ENCODE results near the gene AUNIP.

The AUNIP gene

GRCh38 chr1:25885602-25886001 lies 26.3 kb upstream of the AUNIP start:
- DNase-seq = no peak

GRCh38 chr1:25881266-25881665 lies 22.0 kb upstream of the AUNIP start:
- DNase-seq = no peak

- no peak for DNase-seq
These were observed 21.3 kb upstream of the AUNIP start for GRCh38 chr1:25880518-25880917.

DNA sequence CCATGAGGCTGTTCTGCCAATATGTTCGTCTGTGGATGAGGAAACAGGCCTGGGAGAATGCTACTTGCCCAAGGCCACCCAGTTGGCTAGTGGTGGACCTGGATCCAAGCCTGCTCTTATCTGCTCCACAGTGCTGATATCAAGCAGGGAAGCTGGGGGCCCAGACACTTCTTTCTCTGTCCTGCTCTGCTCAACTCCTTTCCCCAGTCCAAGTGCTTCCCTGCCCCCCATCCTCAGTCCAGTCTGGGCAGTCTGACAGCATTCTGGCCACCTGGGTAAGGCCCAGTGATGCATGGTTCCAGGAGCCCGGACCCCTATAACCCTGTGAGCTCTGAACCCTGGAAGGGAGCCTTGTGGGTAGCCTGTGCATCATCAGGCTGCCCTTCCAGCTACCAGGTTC lies 20.4 kb upstream of the AUNIP start:
- no peak for DNase-seq

DNA sequence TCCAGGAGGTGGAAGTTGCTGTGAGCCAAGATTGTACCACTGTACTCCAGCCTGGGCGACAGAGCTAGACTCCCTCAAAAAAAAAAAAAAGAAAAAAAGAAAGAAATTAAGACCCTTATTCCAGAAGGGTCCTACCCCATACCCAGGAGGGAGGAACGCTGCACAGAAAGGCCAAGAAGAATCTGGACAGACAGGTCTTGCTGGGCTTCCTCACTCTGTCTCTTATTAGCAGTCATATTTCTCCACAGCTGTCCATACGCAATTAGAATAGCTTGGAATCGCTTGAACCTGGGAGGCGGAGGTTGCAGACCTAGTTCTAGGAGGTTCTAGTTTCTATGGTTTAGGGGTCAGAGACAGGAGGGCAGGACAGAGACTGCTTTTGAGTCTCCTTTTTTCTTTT lies 19.4 kb upstream of the AUNIP start:
- DNase-seq = no peak

DNA sequence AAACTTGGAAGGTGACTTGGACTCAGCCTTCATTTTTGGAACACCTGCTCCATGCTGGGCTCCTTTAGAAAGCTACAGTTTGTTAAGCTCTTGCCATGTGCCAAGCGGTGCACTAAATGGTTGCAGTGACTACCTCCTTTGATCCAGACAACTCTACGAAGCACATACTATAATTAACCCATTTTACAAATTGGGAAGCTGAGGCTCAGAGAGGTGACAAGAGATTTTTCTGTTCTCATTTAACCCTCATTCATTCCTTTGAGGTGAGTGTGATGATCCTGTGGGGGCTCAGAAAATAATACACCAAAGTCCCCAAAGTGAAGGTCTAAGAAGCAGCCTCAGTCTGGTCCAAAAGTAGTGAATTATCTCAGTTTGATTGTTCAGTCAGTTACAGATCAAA lies 17.9 kb upstream of the AUNIP start:
- no peak for DNase-seq

DNA sequence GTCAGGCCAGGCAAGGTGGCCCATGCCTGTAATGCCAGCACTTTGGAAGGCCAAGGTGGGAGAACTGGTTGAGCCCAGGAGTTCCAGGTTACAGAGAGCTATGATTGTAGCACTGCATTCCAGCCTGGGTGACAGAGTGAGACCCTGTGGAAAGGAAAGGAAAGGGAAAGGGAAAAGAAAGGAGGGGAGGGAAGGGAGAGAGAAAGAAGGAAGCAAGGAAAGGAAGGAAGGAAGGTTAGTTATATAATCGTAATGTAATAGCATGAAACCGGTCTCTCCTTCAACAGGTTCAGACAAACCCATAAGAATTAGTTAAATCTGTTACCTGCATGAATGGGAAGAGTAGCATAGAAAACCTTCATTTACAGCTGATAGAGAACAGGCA lies 17.4 kb upstream of the AUNIP start:
- DNase-seq = no peak

DNA sequence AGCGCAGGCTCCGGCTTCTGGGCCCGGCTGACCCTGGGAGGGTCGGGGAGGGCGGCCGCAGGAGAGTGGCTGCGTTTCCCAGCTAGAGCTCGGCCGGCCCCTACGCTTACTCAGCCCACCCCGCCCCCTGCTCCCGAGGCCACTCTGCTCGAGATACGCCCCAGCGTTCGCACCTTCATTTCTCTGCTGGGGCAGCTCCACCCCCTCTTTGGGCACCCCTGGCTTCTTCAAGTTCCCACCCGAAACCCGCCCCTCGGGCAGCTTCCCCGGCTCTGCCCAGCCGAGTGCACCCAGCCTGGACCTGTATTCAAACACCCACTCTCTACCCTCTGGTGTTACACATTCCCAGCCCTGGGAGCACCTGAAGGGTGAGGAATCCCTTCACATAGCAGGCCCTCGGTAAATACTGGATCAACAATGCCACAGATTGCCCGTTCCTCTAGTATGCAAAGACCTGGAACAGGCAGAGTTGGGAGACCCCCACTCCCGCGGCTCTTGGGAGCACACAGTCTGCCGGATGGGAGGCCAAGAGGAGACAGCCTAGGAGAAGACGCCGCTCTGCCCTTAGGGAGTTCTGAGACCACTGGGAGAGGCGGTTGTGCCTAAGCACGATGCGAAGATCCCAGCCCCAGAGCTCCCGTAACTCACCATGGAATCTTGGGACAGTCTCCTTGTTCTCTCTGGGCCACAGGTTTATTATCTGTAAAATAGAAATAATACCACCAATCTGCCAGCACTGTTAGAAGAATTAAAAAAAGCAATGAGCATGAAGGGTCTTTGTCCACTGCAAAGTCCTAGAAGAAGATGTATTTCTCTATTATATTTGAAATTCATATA lies 16.8 kb upstream of the AUNIP start:
- DNase-seq = no peak

DNA sequence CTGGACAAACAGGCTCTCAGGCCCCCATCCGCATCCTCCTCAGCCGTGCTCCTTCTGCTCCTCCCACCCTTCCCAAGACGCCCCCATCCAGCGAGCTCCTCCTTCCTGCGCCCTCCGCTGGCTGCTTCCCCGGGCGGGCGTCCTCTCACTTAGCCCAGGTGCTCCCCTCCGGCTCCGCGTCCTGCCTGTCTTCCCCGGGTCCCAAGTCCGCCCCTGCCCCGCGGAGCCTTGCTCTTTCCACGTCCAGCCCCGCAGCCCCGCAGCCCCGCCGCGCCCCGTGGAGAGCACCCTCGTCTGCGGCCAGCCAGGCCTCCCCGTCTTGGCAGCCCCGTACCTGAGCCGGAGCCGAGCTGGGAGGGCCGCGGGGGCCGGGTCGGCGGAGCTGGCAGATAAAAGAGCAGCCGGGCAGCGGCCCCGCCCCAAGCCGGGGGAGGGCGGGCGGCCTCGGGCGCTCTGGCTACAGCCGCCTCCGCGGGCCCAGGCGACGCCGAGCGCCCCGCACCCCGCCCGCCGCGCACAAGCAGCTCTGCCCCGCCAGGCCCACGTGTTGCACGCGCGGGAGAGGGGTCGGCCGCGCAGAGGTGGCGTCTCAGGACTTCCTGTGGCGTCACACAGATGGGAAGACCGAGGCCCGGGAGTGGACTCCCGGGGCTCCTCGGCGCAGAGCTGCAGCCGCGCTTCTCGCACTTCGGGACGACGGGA lies 16.0 kb upstream of the AUNIP start, which contains the start of gene PAQR7:
PAQR7 (minus strand) TSS at position 555 of the 702 bp plus-strand sequence. CDS start 11,869 bp downstream, outside the sequence.
- peak; percentile 70 to 79 for DNase-seq

GRCh38 chr1:25874635-25875153 lies 15.4 kb upstream of the AUNIP start:
- no peak for DNase-seq

DNA sequence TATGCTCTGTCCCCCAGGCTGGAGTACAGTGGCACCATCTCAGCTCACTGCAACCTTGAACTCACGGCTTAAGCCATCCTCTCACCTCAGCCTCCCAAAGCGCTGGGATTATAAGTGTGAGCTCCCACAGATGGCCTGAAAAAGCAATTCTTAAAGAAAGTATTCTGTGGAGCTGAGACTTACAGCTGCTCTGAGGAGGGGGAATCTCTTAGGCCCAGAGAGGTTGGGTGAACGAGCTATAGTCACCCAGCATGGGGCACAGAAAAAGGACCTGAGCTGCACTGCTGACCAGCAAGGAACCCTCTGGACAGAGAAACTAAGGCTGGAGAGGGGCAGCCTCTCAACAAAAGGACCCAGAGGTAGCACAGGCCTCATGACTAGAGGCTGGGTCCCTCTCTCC lies 15.0 kb upstream of the AUNIP start:
- no peak for DNase-seq

DNA sequence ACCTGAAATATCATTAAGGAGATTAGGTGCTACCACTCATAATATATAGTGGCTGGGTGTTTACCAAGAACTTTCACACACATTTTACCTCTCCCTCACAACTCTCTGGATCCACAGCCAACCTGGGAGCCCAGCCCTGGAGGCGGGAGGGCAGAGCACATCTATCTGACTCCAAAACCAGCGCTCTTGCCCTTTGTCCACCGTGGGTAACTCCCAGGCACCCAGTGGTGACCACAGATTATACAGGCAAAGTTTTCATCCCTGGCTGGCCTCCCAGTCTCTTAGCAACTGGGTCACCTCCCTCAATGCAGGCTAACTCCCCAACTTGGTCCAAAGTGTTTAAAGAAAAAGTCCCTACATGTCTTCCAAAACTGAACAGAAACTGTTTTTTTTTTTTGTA lies 13.9 kb upstream of the AUNIP start:
- DNase-seq = no peak

DNA sequence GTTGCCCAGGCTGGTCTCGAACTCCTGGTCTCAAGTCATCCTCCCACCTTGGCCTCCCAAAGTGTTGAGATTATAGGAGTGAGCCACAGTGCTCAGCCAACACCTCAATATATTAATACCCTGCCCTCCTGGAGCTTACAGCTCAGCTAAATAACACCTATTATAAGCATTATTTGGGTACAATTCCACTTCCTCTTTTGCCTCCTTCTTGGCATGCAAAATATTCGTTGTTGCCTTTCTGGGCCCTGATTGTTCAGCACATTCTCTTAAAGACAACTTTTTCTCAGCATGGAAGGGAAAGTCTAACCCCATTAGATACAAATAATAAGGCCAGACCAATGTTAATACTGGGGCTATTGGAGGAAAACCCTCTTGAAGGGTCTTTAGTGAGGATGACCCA lies 13.5 kb upstream of the AUNIP start:
- no peak for DNase-seq

DNA sequence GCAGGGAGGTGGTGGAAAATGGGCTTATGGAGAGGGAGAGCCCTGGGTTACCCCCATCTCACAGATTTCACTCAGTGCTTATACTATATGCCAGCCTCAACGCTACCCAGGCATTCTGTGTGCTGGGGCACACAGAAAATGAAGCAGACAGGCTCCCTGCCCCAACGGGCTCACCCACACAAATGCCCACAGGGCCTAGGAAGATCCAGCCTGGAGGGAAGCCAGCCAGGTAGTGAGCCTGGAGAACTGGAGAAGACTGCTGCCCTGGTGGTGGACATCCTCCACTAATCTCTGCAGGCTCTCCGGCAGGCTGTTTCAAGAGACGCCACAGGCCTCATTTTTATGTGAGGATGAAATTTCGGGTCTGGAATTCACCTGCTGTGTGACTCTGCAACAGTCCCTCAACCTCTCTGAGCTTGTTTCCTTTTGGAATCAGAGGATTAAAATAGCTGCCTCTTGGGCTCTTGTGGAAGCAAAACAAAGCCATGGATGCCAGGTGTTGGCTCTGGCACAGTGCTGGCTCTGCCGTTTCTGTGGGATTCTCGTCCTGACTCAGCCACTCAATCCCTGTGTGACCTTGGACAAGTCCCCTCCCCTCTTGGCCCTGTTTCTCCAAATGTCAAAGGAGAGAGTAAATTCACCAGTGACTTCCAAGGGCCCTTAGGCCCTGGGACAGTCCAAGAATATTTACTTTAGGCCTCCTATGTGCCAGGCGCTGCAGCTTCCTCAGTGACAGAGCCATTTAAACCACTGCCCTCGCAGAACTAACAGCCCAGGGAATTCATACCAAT lies 12.6 kb upstream of the AUNIP start:
- no peak for DNase-seq

DNA sequence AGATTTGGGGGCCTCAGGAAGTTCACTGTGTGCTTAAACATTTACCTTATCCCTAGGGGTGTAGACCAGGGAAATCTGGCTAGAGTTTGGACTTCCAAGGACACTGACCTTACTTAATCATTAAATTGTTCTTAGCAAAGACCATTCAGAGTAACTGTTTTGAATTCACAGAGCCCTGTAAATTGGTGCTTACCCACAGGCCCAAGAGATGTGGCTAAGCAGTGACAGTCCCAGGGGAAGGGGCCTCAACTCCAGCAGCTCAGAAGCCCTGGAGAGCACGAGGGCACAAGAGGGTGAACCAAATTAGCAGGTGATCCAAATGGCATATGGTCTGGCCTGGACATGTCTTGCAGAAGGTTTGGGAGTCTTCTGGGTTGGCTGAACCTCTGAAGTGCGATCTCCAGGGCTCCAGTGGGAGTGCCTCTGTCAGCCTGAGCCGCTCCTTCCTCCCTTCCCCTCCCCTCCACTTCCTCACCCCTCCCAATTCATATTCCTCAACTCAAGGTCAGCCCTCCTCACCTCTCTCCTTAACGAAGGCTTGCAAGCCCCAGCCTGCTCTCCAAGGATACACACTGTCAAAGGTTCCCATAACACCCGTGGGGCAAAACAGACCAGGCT lies 11.9 kb upstream of the AUNIP start:
- no peak for DNase-seq

- no peak for DNase-seq
These were observed 11.4 kb upstream of the AUNIP start for GRCh38 chr1:25870614-25871013.

DNA sequence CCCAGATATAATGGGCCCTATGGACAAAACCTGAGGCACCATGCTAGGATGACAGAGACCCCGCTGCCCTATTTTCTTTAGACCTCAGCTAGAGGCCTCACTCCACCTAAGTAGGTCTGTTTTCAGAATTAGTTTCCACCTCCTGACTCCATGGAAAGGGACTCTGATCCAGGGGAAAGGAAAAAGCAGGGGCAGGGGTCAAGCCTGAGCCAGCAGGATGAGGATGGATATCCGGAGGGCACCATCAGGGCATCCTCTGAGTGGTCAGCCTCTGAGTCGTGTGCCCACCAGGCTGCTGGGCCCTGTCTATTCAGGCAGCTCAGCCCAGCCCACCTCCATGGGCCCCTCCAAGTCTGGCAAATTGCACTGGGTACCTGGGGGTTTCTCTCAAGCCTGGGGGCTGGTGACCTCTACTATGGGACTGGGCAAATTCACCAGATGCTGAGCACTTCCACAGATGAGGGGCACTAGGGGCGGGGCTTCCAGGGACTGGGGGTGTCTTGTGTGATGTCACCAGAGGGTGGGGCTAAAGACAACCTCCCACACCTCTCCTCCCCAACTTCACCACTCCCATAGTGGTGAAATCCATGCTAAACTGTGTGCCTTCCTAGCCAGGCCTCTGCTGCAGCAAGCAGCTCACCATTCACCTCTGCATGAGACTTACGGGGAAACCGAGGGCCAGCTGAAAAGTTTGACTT lies 10.8 kb upstream of the AUNIP start:
- DNase-seq = no peak

DNA sequence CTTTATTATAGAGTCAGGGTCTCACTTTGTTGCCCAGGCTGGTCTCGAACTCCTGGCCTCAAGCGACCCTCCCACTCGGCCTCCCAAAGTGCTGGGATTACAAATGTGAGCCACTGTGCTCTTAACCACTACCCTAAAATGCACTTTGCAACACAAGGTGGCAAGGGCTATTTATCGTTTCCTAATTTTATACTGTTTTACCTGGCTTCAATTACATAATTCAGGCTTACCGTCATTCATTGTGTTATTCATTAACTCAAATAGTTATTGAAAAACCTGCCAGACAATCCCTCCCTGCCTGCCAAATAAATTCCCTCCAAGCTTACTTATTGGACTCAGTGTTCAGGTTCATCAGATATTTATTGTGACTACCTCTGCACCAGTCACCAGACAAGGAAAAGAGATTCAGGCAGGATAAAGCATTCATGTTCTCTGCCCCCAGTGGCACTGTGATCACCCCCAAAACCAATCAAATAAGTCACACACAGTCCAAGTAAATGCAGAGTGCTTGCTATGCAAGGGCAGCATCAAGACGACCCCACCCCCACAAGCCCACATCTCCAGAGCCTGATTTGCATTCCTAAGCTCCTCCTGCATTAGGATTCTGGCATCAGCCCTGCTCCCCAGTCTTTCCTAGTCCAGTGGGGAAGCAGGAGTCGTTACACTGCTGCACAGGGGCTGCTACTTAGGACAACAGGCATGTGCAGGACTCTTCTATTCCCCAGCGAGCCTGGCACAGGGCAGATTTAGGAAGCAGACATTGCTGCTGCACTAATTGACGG lies 8.1 kb upstream of the AUNIP start:
- no peak for DNase-seq

- no peak for DNase-seq
These were observed 7.0 kb upstream of the AUNIP start for GRCh38 chr1:25866288-25866687.

GRCh38 chr1:25864434-25864833 lies 5.2 kb upstream of the AUNIP start:
- no peak for DNase-seq

GRCh38 chr1:25863486-25864262 lies 4.4 kb upstream of the AUNIP start:
- no peak for DNase-seq

All from activated T-cell treated with anti-CD3 and anti-CD28 coated beads, Interleukin-2, amount 50 U/mL, for 48 hours (primary cell).